HEK293T (cell line): ENCODE measurements around the gene YWHAQ.

Experiments
- ARNT ChIP-seq: fragments of 450-650 bp; IDR thresholded peaks from 2 replicates; pipeline ENCODE4 v1.6.1; 2017; ENCODE audit warnings: mild to moderate bottlenecking
- ELF4 ChIP-seq: fragments of 450-650 bp; IDR thresholded peaks from 2 replicates; pipeline ENCODE4 v1.6.1; 2017; ENCODE audit warnings: antibody characterized with exemption
- L3MBTL2 ChIP-seq: fragments of 450-650 bp; conservative IDR thresholded peaks from 2 replicates; pipeline ENCODE4 v1.6.1; 2016; ENCODE audit warnings: mild to moderate bottlenecking
- SP1 ChIP-seq: fragments of 450-650 bp; IDR thresholded peaks from 2 replicates; pipeline ENCODE4 v1.6.1; 2017

DNA sequence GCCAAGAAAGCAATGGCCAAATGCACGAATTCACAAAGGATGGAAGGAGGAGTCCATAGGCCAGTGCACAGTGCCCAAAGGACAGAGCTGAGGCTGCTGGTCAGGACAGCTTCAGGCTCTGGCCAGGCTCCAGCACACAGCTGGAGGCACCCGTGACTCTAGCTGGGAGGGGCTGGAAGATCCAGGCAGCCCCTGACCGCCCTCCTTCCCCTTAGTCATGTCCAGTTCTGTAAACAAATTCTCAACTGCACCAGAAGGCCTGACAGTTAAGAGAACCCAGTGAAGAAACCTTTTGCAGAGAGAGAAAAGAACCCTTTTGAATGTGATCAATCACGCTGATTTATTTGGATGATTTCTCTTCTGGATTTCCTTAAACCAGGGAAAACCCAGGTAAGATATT lies 7.7 kb upstream of the YWHAQ start:
- TF ChIP-seq SP1 (no peak), L3MBTL2 (no peak), ARNT (no peak), ELF4 (no peak)
